ENCODE data around the gene WDFY3. TPM values are rescaled to one million over a fixed set of nuclear protein-coding genes. Genes with fewer than 3 reads are reported as not detected.

Gene WDFY3
- total and polyA plus RNA-seq, 8 donors = 3.2 to 163 (median 28.4) TPM

DNA sequence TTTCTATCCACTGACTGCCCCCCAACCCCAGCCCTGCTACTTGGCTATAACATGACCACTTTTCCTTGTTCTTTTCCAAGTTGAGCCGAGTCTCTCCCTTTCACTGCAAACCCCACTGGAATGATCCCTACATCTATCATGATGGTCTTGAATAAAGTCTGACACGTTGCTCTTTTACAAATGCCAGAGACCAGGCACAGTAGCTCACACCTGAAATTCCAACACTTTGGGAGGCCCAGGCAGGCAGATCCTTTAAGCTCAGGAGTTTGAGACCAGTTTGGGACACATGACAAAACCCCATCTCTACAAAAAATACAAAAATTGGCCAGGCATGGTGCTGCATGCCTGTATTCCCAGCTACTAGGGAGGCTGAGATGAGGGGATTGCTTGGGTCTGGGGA is 100.9 kb downstream of the WDFY3 start:
- no peaks in the 10 kb centered on the region for H3K27me3 ChIP-seq
- intact Hi-C loops (cut with DNase I; ENCODE audit: low total_unique reads) = no loop called here
- DNase-seq = no peak
- no peak overlapping the region for H3K27ac ChIP-seq
- peaks cover 0 to 27% (median 7%) of the 10 kb centered on the region in 4 donors for H3K4me1 ChIP-seq
- no peak overlapping the region for H3K4me3 ChIP-seq
- H3K9me3 ChIP-seq = no peaks in the 10 kb centered on the region
- 82 to 92% (median 90%) methylated on average over 2 of the region's 2 CpGs for WGBS, 5 donors
- TF ChIP-seq, protein P1, sequence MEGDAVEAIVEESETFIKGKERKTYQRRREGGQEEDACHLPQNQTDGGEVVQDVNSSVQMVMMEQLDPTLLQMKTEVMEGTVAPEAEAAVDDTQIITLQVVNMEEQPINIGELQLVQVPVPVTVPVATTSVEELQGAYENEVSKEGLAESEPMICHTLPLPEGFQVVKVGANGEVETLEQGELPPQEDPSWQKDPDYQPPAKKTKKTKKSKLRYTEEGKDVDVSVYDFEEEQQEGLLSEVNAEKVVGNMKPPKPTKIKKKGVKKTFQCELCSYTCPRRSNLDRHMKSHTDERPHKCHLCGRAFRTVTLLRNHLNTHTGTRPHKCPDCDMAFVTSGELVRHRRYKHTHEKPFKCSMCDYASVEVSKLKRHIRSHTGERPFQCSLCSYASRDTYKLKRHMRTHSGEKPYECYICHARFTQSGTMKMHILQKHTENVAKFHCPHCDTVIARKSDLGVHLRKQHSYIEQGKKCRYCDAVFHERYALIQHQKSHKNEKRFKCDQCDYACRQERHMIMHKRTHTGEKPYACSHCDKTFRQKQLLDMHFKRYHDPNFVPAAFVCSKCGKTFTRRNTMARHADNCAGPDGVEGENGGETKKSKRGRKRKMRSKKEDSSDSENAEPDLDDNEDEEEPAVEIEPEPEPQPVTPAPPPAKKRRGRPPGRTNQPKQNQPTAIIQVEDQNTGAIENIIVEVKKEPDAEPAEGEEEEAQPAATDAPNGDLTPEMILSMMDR (IDR thresholded peaks at IDR 0.05) = no peak
- TF ChIP-seq POLR2AphosphoS5 (IDR thresholded peaks at IDR 0.05) (no peak), POLR2A (IDR thresholded peaks at IDR 0.05) (no peak), EP300 (IDR thresholded peaks at IDR 0.05) (no peak)
- peaks cover 0 to 4% (median 0%) of the 10 kb centered on the region in 4 donors for H3K36me3 ChIP-seq

DNA sequence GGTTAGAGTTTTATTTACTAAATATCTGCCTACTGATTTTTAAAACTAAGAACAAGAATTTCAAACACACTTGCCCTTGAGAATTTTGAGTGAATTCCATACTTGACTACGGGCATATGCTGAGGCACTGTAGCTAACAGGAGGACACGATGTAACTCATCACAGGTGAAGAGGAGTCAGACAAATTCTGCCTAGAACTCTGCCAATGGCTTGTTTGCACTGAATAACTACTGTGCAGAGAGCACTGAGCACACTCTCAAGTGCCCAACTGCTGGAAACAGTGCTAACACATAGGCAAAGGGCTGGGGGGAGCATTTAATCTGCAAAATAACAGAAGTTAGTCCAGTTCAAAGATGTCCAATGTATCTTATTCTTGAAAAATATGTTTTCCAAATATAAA is 104.4 kb downstream of the WDFY3 start:
- Histone ChIP-seq H3K9me3 (no peaks in the 10 kb centered on the region), H3K27ac (no peak overlapping the region), H3K27me3 (no peaks in the 10 kb centered on the region), H3K36me3 (peaks cover 0 to 24% (median 18%) of the 10 kb centered on the region in 4 donors), H3K4me3 (no peak overlapping the region), H3K4me1 (peaks cover 0 to 18% (median 5%) of the 10 kb centered on the region in 4 donors)
- intact Hi-C loops (cut with DNase I; ENCODE audit: low total_unique reads) = no loop called here
- WGBS, 5 donors = 83 to 95% (median 90%) methylated on average over 2 of the region's 2 CpGs
- TF ChIP-seq POLR2A (IDR thresholded peaks at IDR 0.05) = no peak
- TF ChIP-seq POLR2AphosphoS5 (IDR thresholded peaks at IDR 0.05) = no peak
- TF ChIP-seq, protein P1 (IDR thresholded peaks at IDR 0.05) = no peak
- no peak for TF ChIP-seq EP300 (IDR thresholded peaks at IDR 0.05)
- no peak for DNase-seq

DNA sequence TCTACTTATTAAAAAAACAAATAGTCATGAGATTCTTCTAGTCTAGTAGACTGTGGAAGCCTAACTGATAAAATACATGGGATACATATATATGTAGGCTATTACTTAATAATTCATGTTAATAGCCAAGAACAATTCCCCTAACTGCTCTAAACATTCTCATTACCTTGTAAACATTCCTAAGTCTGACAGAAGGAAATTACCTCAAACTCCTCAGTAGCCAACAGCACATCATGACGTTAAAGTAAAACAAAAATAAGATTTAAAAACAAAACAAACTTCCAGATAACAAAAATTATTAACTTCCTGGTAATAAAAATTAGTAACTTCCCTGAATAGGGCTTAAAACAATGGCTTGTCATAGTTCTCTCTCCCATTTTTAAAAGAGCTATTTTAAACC is 109.2 kb downstream of the WDFY3 start:
- Histone ChIP-seq H3K27me3 (no peaks in the 10 kb centered on the region), H3K9me3 (no peaks in the 10 kb centered on the region), H3K36me3 (peaks cover 0 to 24% (median 18%) of the 10 kb centered on the region in 4 donors), H3K4me3 (no peak overlapping the region), H3K4me1 (peaks cover 7 to 26% (median 18%) of the 10 kb centered on the region in 4 donors), H3K27ac (no peak overlapping the region)
- intact Hi-C loops (cut with DNase I; ENCODE audit: low total_unique reads) = no loop called here
- no peak for DNase-seq
- 23 to 53% (median 43%) methylated on average over 1 of the region's 1 CpG for WGBS, 5 donors
- TF ChIP-seq, protein P1 (IDR thresholded peaks at IDR 0.05) = no peak
- TF ChIP-seq EP300 (IDR thresholded peaks at IDR 0.05) (no peak), POLR2A (IDR thresholded peaks at IDR 0.05) (no peak), POLR2AphosphoS5 (IDR thresholded peaks at IDR 0.05) (no peak)

DNA sequence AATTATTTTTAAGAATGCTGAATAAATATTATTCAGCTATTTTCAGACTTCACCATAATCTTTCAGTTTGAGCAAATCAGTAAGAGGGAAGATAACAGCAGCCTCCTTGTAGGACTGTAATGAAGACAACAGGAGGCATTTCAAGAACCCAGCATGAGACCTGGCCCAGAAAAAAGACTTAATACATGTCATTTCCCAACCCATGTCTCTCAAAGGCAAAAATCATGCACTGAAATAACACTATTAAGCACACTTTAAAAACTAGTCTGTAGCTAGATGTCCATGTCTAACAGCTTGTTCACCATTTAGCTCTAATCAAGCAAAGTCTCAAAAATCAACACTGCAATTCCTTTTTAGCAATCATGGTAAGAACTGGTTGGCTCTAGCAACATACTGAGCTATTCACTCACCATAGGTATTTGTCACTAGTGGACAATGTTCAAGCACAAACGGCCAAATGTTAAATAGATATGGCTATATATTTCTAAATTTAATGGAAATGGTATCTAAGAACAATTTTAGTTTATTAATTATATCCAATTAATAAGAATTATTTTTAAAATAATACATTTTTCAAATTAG is 109.9 kb downstream of the WDFY3 start:
- Histone ChIP-seq H3K9me3 (no peaks in the 10 kb centered on the region), H3K27ac (no peak overlapping the region), H3K36me3 (peaks cover 0 to 24% (median 18%) of the 10 kb centered on the region in 4 donors), H3K27me3 (no peaks in the 10 kb centered on the region), H3K4me3 (no peak overlapping the region), H3K4me1 (peaks cover 7 to 29% (median 19%) of the 10 kb centered on the region in 4 donors)
- WGBS, 5 donors = 18 to 54% (median 39%) methylated on average over 1 of the region's 1 CpG
- no peak for DNase-seq
- no peak for TF ChIP-seq POLR2A (IDR thresholded peaks at IDR 0.05)
- no peak for TF ChIP-seq POLR2AphosphoS5 (IDR thresholded peaks at IDR 0.05)
- TF ChIP-seq EP300 (IDR thresholded peaks at IDR 0.05) = no peak
- TF ChIP-seq, protein P1 (IDR thresholded peaks at IDR 0.05) = no peak
- intact Hi-C loops (cut with DNase I; ENCODE audit: low total_unique reads) = no loop called here

Data from stomach (tissue), 9 donors.